GM23338 (cell line): ENCODE measurements around the gene DNAH10. TPM values are rescaled to one million over a fixed set of nuclear protein-coding genes. Genes with fewer than 3 reads are reported as not detected.

Experiments
- ATAC-seq: fragments of 200-7000 bp; cut with Tn5 transposase; 3 replicates; pipeline ENCODE4 v1.9.1; 2020
- DNase-seq: peaks from one replicate; pipeline ENCODE4 v3.0.0-alpha.2; 2015; ENCODE audit warnings: low spot score
- H2AFZ ChIP-seq: fragments of 200-600 bp; sonication (generic); 2 replicates; pipeline ENCODE4 v1.8.0; 2016; ENCODE audit warnings: antibody characterized with exemption, mild to moderate bottlenecking, moderate library complexity
- H3F3A ChIP-seq: fragments of 200-600 bp; sonication (generic); replicated peaks from 2 replicates; pipeline ENCODE4 v1.8.0; 2017; ENCODE audit warnings: antibody characterized with exemption, mixed run types, low read depth
- H3K27ac ChIP-seq: fragments of 200-600 bp; sonication (generic); 2 replicates; pipeline ENCODE4 v1.6.1; 2016; ENCODE audit warnings: low read depth
- H3K27me3 ChIP-seq: fragments of 200-600 bp; sonication (generic); 2 replicates; pipeline ENCODE4 v1.8.0; 2016; ENCODE audit warnings: mild to moderate bottlenecking, mixed run types, moderate library complexity; ENCODE audit not compliant: insufficient read depth
- H3K36me3 ChIP-seq: fragments of 200-600 bp; sonication (generic); 2 replicates; pipeline ENCODE4 v1.8.0; 2016; ENCODE audit warnings: mild to moderate bottlenecking; ENCODE audit not compliant: insufficient read depth
- H3K4me1 ChIP-seq: fragments of 200-600 bp; sonication (generic); 2 replicates; pipeline ENCODE4 v1.8.0; 2016; ENCODE audit warnings: mild to moderate bottlenecking, moderate library complexity; ENCODE audit not compliant: insufficient read depth
- H3K4me2 ChIP-seq: fragments of 200-600 bp; sonication (generic); 2 replicates; pipeline ENCODE4 v1.7.1; 2017; ENCODE audit warnings: mixed run types
- H3K4me3 ChIP-seq: fragments of 200-600 bp; sonication (generic); 2 replicates; pipeline ENCODE4 v1.6.1; 2016; ENCODE audit warnings: mixed run types
- H3K79me2 ChIP-seq: fragments of 200-600 bp; sonication (generic); replicated peaks from 2 replicates; pipeline ENCODE4 v1.8.0; 2017; ENCODE audit warnings: mild to moderate bottlenecking; ENCODE audit not compliant: insufficient read depth
- H3K9me2 ChIP-seq: fragments of 200-600 bp; sonication (generic); 2 replicates; pipeline ENCODE4 v1.8.0; 2017; ENCODE audit not compliant: insufficient read depth
- H4K20me1 ChIP-seq: fragments of 200-600 bp; sonication (generic); replicated peaks from 2 replicates; pipeline ENCODE4 v1.8.0; 2017; ENCODE audit warnings: mild to moderate bottlenecking; ENCODE audit not compliant: insufficient read depth
- H3K27ac Mint-ChIP-seq: 2 replicates; pipeline ENCODE4 v1.8.0; 2020; ENCODE audit warnings: inconsistent platforms, mild to moderate bottlenecking, moderate library complexity, mixed read lengths
- H3K27me3 Mint-ChIP-seq: 3 replicates; pipeline ENCODE4 v1.8.0; 2022; ENCODE audit warnings: low read depth, mild to moderate bottlenecking, moderate library complexity, mixed read lengths, inconsistent platforms; ENCODE audit not compliant: insufficient read depth, poor library complexity
- H3K36me3 Mint-ChIP-seq: 3 replicates; pipeline ENCODE4 v1.8.0; 2021; ENCODE audit warnings: low read depth, mild to moderate bottlenecking, inconsistent platforms, moderate library complexity, mixed read lengths
- H3K4me1 Mint-ChIP-seq: 3 replicates; pipeline ENCODE4 v1.8.0; 2020; ENCODE audit warnings: mild to moderate bottlenecking, inconsistent platforms, mixed read lengths
- H3K4me3 Mint-ChIP-seq: 3 replicates; pipeline ENCODE4 v1.8.0; 2021; ENCODE audit warnings: moderate library complexity, mild to moderate bottlenecking, inconsistent platforms, mixed read lengths
- H3K9me3 Mint-ChIP-seq: 3 replicates; pipeline ENCODE4 v1.8.0; 2020; ENCODE audit warnings: moderate library complexity, mild to moderate bottlenecking, inconsistent platforms, mixed read lengths
- CREB1 ChIP-seq: fragments of 250-450 bp; sonication (Bioruptor Pico); IDR thresholded peaks from 2 replicates; pipeline ENCODE4 v1.5.0; 2020; ENCODE audit warnings: low read depth, mild to moderate bottlenecking, moderate library complexity
- EZH2 ChIP-seq: fragments of 200-600 bp; sonication (generic); IDR thresholded peaks from one replicate; pipeline ENCODE4 v1.8.0; 2017; ENCODE audit warnings: antibody characterized with exemption, mild to moderate bottlenecking, low read depth; ENCODE audit not compliant: unreplicated experiment
- EZH2phosphoT487 ChIP-seq: fragments of 200-600 bp; sonication (generic); IDR thresholded peaks from one replicate; pipeline ENCODE4 v1.8.1; 2018; ENCODE audit warnings: antibody characterized with exemption; ENCODE audit not compliant: unreplicated experiment
- JUNB ChIP-seq: IDR thresholded peaks from one replicate; pipeline ENCODE4 v1.6.1; 2016; ENCODE audit warnings: antibody characterized with exemption; ENCODE audit not compliant: unreplicated experiment
- NANOG ChIP-seq: IDR thresholded peaks from 2 replicates; pipeline ENCODE4 v1.6.1; 2016; ENCODE audit warnings: antibody characterized with exemption, borderline replicate concordance
- POLR2AphosphoS5 ChIP-seq: IDR thresholded peaks from 2 replicates; pipeline ENCODE4 v1.6.1; 2016; ENCODE audit warnings: antibody characterized with exemption, low read depth
- STAT1 ChIP-seq: IDR thresholded peaks from one replicate; pipeline ENCODE4 v1.6.1; 2016; ENCODE audit warnings: antibody characterized with exemption; ENCODE audit not compliant: unreplicated experiment
- ZNF114 ChIP-seq: fragments of 250-450 bp; sonication (Bioruptor Pico); IDR thresholded peaks from 2 replicates; pipeline ENCODE4 v1.5.0; 2020; ENCODE audit warnings: mild to moderate bottlenecking, moderate library complexity
- ZNF331 ChIP-seq: fragments of 250-450 bp; sonication (Bioruptor Pico); IDR thresholded peaks from 2 replicates; pipeline ENCODE4 v1.5.0; 2020; ENCODE audit warnings: low read depth, mild to moderate bottlenecking, moderate library complexity
- polyA plus RNA-seq: library from polyadenylated mRNA; unstranded; fragments of >200 nt; fragmentation: Nextera tagmentation; extraction: Ambion mirVana; gene quantifications from 2 replicates; pipeline ENCODE4 v1.2.1, GENCODE V29; 2016
- total RNA-seq: library from RNA; depleted of rRNA; stranded (reverse); fragments of >200 nt; shearing (Covaris generic); gene quantifications from 2 replicates; pipeline ENCODE4 v1.2.3, GENCODE V29; 2014
- TF ChIP-seq, protein P1 (sequence below): IDR thresholded peaks from one replicate; pipeline ENCODE4 v1.6.1; 2018; ENCODE audit warnings: antibody characterized with exemption; ENCODE audit not compliant: unreplicated experiment
- TF ChIP-seq, protein P2 (sequence below), 2 experiments: fragments of 200-600 bp in 1 of 2; sonication (generic) in 1 of 2; conservative IDR thresholded peaks; 2 replicates each; pipeline versions ENCODE4 v1.5.1 to v1.6.1; 2016 to 2017; ENCODE audit warnings: antibody characterized with exemption in 2 of 2, low read depth in 2 of 2, mild to moderate bottlenecking in 2 of 2, moderate library complexity in 1 of 2
- TF ChIP-seq, protein P3 (sequence below): fragments of 250-450 bp; sonication (Bioruptor Pico); IDR thresholded peaks from 2 replicates; pipeline ENCODE4 v1.5.0; 2020; ENCODE audit warnings: mild to moderate bottlenecking, moderate library complexity
- TF ChIP-seq, protein P4 (sequence below): IDR thresholded peaks from 2 replicates; pipeline ENCODE4 v1.6.1; 2016; ENCODE audit warnings: antibody characterized with exemption

The DNAH10 gene
- total and polyA plus RNA-seq, 2 experiments from 2014 or later, result 0.03 TPM

DNA sequence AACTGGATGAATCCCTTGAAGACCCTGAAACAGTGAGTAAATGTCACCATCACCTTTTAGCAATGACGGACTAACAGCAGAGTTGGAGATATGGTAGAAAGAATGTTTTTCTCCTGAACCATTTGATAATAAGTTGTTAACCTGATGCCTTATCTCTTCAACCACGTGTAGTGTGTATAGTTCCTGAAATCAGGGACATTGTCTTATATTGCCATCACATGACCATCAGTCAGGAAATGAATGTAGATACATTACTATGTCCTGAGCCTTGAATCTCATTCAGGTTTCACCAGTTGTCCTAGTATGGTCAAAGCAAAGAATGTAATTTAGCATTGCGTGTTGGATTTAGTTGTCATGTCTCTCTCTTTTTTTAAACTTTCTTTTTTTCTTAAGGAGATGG lies 34.2 kb upstream of the DNAH10 start:
- Mint-ChIP-seq H3K9me3 (no peaks in the 10 kb centered on the region), H3K4me1 (no peaks in the 10 kb centered on the region), H3K27me3 (peaks cover 3% of the 10 kb centered on the region), H3K36me3 (peaks cover 80% of the 10 kb centered on the region), H3K27ac (no peak overlapping the region), H3K4me3 (no peak overlapping the region)
- Histone ChIP-seq H3K27me3 (no peaks in the 10 kb centered on the region), H2AFZ (no peak overlapping the region), H3K36me3 (peaks cover 58% of the 10 kb centered on the region), H4K20me1 (peaks cover 22% of the 10 kb centered on the region), H3K4me2 (no peak overlapping the region), H3K4me3 (no peak overlapping the region), H3K9me2 (no peaks in the 10 kb centered on the region), H3K27ac (no peak overlapping the region), H3K4me1 (no peaks in the 10 kb centered on the region), H3F3A (no peaks in the 10 kb centered on the region), H3K79me2 (no peaks in the 10 kb centered on the region)
- no peak for DNase-seq
- TF ChIP-seq, protein P1, sequence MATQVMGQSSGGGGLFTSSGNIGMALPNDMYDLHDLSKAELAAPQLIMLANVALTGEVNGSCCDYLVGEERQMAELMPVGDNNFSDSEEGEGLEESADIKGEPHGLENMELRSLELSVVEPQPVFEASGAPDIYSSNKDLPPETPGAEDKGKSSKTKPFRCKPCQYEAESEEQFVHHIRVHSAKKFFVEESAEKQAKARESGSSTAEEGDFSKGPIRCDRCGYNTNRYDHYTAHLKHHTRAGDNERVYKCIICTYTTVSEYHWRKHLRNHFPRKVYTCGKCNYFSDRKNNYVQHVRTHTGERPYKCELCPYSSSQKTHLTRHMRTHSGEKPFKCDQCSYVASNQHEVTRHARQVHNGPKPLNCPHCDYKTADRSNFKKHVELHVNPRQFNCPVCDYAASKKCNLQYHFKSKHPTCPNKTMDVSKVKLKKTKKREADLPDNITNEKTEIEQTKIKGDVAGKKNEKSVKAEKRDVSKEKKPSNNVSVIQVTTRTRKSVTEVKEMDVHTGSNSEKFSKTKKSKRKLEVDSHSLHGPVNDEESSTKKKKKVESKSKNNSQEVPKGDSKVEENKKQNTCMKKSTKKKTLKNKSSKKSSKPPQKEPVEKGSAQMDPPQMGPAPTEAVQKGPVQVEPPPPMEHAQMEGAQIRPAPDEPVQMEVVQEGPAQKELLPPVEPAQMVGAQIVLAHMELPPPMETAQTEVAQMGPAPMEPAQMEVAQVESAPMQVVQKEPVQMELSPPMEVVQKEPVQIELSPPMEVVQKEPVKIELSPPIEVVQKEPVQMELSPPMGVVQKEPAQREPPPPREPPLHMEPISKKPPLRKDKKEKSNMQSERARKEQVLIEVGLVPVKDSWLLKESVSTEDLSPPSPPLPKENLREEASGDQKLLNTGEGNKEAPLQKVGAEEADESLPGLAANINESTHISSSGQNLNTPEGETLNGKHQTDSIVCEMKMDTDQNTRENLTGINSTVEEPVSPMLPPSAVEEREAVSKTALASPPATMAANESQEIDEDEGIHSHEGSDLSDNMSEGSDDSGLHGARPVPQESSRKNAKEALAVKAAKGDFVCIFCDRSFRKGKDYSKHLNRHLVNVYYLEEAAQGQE, result no peak
- TF ChIP-seq, protein P2, sequence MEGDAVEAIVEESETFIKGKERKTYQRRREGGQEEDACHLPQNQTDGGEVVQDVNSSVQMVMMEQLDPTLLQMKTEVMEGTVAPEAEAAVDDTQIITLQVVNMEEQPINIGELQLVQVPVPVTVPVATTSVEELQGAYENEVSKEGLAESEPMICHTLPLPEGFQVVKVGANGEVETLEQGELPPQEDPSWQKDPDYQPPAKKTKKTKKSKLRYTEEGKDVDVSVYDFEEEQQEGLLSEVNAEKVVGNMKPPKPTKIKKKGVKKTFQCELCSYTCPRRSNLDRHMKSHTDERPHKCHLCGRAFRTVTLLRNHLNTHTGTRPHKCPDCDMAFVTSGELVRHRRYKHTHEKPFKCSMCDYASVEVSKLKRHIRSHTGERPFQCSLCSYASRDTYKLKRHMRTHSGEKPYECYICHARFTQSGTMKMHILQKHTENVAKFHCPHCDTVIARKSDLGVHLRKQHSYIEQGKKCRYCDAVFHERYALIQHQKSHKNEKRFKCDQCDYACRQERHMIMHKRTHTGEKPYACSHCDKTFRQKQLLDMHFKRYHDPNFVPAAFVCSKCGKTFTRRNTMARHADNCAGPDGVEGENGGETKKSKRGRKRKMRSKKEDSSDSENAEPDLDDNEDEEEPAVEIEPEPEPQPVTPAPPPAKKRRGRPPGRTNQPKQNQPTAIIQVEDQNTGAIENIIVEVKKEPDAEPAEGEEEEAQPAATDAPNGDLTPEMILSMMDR (conservative IDR thresholded peaks at IDR 0.05; ENCODE audit: low read depth in 2 of 2), result no peak
- TF ChIP-seq EZH2phosphoT487 (no peak), STAT1 (no peak), ZNF114 (no peak), JUNB (no peak), POLR2AphosphoS5 (no peak), NANOG (no peak), EZH2 (no peak), ZNF331 (CRISPR knock-in tag) (no peak), CREB1 (no peak)
- TF ChIP-seq, protein P3, sequence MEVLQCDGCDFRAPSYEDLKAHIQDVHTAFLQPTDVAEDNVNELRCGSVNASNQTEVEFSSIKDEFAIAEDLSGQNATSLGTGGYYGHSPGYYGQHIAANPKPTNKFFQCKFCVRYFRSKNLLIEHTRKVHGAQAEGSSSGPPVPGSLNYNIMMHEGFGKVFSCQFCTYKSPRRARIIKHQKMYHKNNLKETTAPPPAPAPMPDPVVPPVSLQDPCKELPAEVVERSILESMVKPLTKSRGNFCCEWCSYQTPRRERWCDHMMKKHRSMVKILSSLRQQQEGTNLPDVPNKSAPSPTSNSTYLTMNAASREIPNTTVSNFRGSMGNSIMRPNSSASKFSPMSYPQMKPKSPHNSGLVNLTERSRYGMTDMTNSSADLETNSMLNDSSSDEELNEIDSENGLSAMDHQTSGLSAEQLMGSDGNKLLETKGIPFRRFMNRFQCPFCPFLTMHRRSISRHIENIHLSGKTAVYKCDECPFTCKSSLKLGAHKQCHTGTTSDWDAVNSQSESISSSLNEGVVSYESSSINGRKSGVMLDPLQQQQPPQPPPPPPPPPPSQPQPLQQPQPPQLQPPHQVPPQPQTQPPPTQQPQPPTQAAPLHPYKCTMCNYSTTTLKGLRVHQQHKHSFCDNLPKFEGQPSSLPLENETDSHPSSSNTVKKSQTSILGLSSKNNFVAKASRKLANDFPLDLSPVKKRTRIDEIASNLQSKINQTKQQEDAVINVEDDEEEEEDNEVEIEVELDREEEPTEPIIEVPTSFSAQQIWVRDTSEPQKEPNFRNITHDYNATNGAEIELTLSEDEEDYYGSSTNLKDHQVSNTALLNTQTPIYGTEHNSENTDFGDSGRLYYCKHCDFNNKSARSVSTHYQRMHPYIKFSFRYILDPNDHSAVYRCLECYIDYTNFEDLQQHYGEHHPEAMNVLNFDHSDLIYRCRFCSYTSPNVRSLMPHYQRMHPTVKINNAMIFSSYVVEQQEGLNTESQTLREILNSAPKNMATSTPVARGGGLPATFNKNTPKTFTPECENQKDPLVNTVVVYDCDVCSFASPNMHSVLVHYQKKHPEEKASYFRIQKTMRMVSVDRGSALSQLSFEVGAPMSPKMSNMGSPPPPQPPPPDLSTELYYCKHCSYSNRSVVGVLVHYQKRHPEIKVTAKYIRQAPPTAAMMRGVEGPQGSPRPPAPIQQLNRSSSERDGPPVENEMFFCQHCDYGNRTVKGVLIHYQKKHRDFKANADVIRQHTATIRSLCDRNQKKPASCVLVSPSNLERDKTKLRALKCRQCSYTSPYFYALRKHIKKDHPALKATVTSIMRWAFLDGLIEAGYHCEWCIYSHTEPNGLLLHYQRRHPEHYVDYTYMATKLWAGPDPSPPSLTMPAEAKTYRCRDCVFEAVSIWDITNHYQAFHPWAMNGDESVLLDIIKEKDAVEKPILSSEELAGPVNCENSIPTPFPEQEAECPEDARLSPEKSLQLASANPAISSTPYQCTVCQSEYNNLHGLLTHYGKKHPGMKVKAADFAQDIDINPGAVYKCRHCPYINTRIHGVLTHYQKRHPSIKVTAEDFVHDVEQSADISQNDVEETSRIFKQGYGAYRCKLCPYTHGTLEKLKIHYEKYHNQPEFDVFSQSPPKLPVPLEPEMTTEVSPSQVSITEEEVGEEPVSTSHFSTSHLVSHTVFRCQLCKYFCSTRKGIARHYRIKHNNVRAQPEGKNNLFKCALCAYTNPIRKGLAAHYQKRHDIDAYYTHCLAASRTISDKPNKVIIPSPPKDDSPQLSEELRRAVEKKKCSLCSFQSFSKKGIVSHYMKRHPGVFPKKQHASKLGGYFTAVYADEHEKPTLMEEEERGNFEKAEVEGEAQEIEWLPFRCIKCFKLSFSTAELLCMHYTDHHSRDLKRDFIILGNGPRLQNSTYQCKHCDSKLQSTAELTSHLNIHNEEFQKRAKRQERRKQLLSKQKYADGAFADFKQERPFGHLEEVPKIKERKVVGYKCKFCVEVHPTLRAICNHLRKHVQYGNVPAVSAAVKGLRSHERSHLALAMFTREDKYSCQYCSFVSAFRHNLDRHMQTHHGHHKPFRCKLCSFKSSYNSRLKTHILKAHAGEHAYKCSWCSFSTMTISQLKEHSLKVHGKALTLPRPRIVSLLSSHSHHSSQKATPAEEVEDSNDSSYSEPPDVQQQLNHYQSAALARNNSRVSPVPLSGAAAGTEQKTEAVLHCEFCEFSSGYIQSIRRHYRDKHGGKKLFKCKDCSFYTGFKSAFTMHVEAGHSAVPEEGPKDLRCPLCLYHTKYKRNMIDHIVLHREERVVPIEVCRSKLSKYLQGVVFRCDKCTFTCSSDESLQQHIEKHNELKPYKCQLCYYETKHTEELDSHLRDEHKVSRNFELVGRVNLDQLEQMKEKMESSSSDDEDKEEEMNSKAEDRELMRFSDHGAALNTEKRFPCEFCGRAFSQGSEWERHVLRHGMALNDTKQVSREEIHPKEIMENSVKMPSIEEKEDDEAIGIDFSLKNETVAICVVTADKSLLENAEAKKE (CRISPR knock-in tag), result no peak
- TF ChIP-seq, protein P4, sequence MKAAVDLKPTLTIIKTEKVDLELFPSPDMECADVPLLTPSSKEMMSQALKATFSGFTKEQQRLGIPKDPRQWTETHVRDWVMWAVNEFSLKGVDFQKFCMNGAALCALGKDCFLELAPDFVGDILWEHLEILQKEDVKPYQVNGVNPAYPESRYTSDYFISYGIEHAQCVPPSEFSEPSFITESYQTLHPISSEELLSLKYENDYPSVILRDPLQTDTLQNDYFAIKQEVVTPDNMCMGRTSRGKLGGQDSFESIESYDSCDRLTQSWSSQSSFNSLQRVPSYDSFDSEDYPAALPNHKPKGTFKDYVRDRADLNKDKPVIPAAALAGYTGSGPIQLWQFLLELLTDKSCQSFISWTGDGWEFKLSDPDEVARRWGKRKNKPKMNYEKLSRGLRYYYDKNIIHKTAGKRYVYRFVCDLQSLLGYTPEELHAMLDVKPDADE, result no peak
- no peak for ATAC-seq
